ENCODE data around the gene NAGLU. TPM values are rescaled to one million over a fixed set of nuclear protein-coding genes. Genes with fewer than 3 reads are reported as not detected.

The NAGLU gene
- total and polyA plus RNA-seq, 2 of the 13 experiments (the other 11 are each of a cell fraction or from before 2014, with no cell fraction given), result 28.2 to 40.1 TPM

- peak; percentile 85; the same call in 1 of the 2 replicates for TF ChIP-seq ZNF563 (CRISPR knock-in tag; IDR thresholded peaks at IDR 0.05)
- TF ChIP-seq KMT2B (CRISPR knock-in tag; IDR thresholded peaks at IDR 0.05), result peak; percentile 84
- peak; percentile 97 for TF ChIP-seq THAP7 (CRISPR knock-in tag; IDR thresholded peaks at IDR 0.05)
- 0 out of 2 replicates have a peak, but pooled peaks have one; percentile 65 for TF ChIP-seq BRCA1 (CRISPR knock-in tag; IDR thresholded peaks at IDR 0.05)
- TF ChIP-seq CENPT (CRISPR knock-in tag; IDR thresholded peaks at IDR 0.05; ENCODE audit: low read depth), result peak; percentile 89; the same call in 1 of the 2 replicates
- no peak for TF ChIP-seq RAD51 (IDR thresholded peaks at IDR 0.05; ENCODE audit: borderline replicate concordance)
- peak; percentile 70; the same call in 1 of the 2 replicates for TF ChIP-seq ZNF780A (CRISPR knock-in tag; IDR thresholded peaks at IDR 0.05)
- TF ChIP-seq ZNF343 (CRISPR knock-in tag; IDR thresholded peaks at IDR 0.05), result peak; percentile 24; the same call in 1 of the 2 replicates
- TF ChIP-seq FOXM1 (CRISPR knock-in tag; IDR thresholded peaks at IDR 0.05), result no peak
- TF ChIP-seq POGZ (CRISPR knock-in tag; IDR thresholded peaks at IDR 0.05), result peak; percentile 91
- TF ChIP-seq NFIC (IDR thresholded peaks at IDR 0.05; ENCODE audit: low read length), result no peak
- TF ChIP-seq ISX (CRISPR knock-in tag; conservative IDR thresholded peaks at IDR 0.05), result no peak
- TF ChIP-seq ZNF552 (CRISPR knock-in tag; IDR thresholded peaks at IDR 0.05; ENCODE audit: borderline replicate concordance), result peak; percentile 87; the same call in 1 of the 2 replicates
- TF ChIP-seq ZNF572 (CRISPR knock-in tag; IDR thresholded peaks at IDR 0.05), result peak; percentile 17; the same call in 1 of the 2 replicates
- TF ChIP-seq PCBP2 (optimal IDR thresholded peaks at IDR 0.05; ENCODE audit: low read depth, low read length, poor library complexity, severe bottlenecking), result no peak
- TF ChIP-seq NFATC3 (CRISPR knock-in tag; IDR thresholded peaks at IDR 0.05), result no peak
- TF ChIP-seq MYPOP (CRISPR knock-in tag; IDR thresholded peaks at IDR 0.05), result peak; percentile 99
- TF ChIP-seq MAF1 (CRISPR knock-in tag; IDR thresholded peaks at IDR 0.05; ENCODE audit: borderline replicate concordance), result peak; percentile 60; the same call in 1 of the 2 replicates
- TF ChIP-seq PRDM10 (CRISPR knock-in tag; IDR thresholded peaks at IDR 0.05; ENCODE audit: low read depth), result 0 out of 2 replicates have a peak, but pooled peaks have one; percentile 40
Measured at GRCh38 chr17:42554250-42555121, 18.4 kb downstream of the NAGLU start (continued).

All from HepG2 (cell line).